AG10803 (cell line): Measurements from ENCODE around the gene KIF5C.

Experiments
- DNase-seq: peaks from one replicate; pipeline ENCODE4 v3.0.0; 2010; ENCODE audit warnings: low read depth
- H3K4me3 ChIP-seq: 2 replicates; pipeline ENCODE4 v1.5.1; 2011; ENCODE audit warnings: mild to moderate bottlenecking, low read length, control low read depth
- CTCF ChIP-seq: conservative IDR thresholded peaks from 2 replicates; pipeline ENCODE4 v1.5.1; 2011; ENCODE audit warnings: mild to moderate bottlenecking, low read length, control low read depth, inconsistent platforms

The KIF5C gene

DNA sequence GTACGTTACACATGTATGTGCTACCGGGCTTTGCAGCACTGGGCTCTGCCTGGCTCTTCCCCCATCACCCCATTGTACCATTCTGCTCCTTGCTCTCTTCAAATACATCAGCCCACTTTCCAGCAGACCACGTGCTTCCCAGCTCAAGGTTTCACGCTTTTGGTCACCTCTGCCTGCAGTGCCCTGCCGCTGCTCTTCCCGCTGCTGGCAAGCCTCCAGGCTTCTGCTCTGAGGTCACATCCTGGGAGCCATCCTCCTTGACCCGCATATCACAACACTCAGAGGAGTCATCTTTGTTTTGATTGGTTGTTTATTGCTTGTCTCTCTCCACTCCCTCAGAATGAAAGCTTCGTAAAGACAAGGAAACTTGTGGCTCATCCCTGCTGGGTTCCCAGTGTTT lies 34.1 kb downstream of the KIF5C start:
- DNase-seq: no peak
- no peak for TF ChIP-seq CTCF
- no peak overlapping the region for H3K4me3 ChIP-seq

DNA sequence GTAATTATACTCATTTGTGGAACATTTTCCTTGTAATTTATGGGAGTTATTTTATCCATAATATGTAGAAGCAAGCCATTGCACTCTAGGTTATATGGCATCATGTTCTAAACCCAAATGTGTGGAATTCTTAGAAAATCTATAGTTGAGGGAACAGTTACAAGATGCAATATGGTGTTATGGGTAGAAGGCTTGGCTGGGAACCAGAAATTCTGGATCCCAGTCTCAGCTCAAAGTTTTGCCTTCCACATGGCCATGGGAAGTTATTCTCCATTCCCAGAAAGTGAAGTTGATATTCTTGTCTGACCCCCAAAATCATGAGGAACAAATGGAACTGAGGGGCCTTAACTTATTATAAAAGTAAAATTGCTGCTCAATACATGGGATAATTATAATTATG lies 38.0 kb downstream of the KIF5C start:
- no peak for DNase-seq
- no peak for TF ChIP-seq CTCF
- no peak overlapping the region for H3K4me3 ChIP-seq

DNA sequence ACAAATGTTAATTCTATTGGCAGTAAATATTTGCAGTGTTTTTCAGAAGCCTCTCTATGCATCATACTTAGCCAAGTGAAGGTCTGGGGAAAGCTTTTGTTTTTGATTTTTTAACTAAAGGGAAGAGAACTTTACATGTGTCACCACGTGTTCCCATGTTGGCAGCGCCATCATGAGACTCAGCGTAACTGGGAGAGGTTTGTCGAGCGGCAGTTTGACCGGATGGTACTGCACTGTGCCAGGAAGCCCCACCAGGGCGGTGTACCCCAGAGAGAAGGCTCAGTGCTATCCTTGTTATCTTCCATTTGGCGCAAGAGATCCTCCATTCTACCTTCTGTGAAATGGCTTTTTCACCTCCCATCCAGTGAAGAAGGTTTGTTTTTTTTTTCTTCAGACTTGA lies 38.5 kb downstream of the KIF5C start:
- no peak overlapping the region for H3K4me3 ChIP-seq
- no peak for DNase-seq
- no peak for TF ChIP-seq CTCF

DNA sequence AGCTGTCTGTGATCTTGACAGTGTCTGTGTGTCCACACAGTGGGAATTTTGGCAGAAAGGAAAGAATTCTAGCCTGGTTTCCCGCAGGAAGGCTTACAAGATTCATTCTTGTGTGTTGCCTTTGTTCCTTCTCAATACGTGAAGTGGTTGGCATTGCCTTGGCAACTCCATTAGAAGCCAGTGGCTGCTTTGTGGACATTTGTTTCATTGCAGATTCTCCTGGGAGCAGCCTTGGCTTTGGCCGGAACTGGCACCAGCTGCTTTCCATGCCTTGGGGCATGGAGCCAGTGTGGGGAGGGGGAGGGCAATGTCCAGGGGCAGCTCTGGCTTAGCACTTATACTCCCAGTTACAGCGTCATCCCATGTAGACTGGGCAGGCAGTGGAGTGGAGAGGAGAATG lies 39.4 kb downstream of the KIF5C start:
- H3K4me3 ChIP-seq: no peak overlapping the region
- DNase-seq: no peak
- TF ChIP-seq CTCF: no peak

DNA sequence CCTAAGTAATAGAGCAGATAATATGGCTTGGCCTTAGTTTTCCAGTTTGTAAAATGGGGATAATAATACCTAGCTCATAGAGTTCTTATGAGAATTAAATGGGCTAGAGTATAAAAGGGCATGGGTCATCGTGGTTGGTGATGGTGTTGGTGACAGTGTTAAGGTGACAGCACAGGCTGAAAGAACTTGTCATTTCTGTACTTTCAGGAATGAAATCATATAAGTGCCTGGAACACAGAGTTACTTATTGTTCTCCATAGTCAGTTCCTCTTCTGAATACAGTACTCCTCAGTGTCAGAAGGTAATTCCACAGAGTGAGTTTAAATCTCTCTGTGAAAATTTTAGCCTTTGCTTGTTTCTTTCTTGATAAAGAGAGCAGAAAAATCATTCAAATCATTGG lies 42.4 kb downstream of the KIF5C start:
- no peak for TF ChIP-seq CTCF
- no peak for DNase-seq
- no peak overlapping the region for H3K4me3 ChIP-seq

GRCh38 chr2:148918554-148918953 lies 43.5 kb downstream of the KIF5C start:
- DNase-seq: no peak
- no peak overlapping the region for H3K4me3 ChIP-seq
- TF ChIP-seq CTCF: no peak

DNA sequence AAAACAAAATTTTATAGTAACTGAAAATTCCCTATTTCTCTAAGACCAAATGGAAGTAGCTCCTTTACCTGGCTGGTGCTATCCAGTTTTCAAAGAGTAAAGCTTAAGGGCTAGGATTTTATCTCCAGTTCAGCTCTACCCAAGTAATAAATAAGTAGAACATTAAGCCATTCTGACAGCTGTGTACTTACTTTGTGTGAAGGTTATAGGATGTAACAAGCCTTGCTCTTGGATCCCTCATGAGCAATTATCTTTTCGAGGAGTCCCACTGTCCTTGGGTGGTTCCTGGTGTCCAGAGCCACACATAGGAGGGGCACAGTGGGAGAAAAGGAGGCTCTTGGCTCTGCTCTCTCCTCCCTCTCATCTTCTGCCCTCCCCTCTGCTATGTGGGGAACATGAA lies 45.5 kb downstream of the KIF5C start:
- DNase-seq: no peak

More for the DNA sequence above, 45.5 kb downstream of the KIF5C start:
- H3K4me3 ChIP-seq: no peak overlapping the region
- no peak for TF ChIP-seq CTCF
